KG1 (cell line): ENCODE measurements around the gene PHF2.

Source experiments
- DNase-seq: peaks from one replicate; lab custom pipeline; 2025; lab: John Stamatoyannopoulos, UW

PHF2 gene

DNA sequence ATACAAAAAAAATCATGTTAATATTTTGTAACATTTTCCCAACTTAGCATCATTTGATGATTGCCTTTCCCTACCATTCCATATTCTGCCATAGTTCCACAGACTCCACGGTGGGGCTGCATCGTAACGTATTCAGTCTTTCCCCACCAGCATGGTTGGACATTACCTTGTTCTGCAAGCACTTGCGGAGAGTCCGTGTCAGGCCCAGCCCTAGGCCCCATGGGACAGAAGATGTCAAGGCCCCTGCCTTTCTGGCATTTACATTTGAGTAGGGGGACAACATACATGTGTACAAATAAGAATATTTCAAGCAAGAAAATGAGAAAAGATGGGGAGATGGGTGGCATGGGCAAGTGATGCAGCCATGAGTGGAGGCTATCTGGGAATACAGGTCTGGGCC, 8.2 kb upstream of the PHF2 start:
- no peak for DNase-seq

DNA sequence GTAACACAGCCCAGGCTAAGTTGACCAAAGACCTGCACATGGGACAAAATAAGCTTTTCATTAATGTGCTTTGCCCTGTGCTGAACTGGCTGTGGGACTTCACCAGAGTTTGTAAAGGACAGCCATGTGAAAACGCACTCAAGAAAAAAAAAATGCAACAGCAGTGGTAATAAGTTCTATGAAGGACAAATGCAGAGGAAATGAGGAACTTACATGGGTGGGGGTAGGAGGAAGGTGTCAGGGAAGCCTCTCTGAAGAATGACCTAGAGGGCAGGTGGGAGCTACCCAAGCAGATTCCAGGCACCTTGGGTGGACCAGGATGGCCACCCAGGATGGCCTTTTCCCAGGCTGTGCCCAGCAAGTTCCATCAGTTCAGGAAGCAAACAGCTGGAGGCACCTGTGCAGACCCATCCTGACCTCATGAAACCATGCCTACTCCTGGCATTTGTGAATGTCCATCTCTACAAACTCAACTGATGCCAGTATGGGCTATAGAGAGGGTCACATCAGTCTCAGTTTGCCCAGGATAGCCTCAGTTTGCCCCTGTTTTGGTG, 6.7 kb upstream of the PHF2 start:
- no peak for DNase-seq

DNA sequence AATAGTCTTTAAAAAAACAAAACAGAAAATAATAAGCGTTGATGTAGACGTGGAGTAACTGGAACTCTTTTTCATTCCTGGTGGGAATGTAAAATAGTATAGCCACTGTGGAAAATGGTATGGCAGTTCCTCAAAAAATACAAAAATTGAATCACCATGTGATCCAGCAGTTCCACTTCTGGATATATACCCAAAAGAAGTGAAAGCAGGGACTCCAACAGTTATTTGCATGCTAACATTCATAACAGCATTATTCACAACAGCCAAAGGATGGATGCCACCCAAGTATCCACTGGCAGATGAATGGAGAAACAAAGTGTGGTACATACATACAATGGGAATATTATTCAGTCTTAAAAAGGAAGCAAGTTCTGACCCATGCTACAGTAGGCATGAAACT, 4.2 kb upstream of the PHF2 start:
- no peak for DNase-seq

DNA sequence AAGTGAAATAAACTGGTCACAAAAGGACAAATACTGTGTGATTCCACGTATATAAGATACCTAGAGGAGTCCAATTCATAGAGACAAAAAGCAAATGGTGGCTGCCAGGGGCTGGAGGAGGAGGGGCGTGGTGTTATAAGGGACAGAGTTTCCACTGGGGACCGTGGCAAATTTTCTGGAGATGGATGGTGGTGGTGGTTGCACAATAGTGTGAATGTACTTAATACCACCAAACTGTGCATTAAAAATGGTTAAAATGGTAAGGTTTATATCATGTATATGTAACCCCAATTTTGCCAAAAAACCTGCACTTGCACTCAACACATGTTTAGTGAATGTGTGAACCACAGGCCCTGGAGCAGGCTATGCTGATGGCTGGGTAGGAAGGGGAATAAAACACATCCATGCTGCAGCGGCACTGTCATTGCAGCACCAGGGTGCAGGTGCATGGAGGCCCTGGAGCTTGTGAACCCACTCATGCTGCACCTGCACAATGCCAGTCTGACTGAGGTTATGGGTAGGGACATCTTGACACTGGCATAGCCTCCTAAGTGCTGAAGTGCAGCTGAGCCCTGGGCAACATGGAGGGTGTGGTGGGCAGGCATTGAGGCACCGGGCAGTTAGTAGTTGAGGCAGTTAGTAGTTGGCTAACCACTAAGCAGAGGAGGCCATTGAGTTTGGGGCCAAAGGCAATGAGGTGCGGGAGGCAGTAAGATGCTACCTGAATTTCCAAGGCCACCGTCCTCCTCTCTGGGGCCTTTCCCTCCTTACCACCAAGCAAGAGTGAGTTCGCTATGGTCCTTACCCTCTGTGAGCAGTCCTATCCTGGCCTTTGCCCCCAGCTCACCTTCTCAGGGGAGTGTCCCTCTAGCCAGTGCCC, 3.5 kb upstream of the PHF2 start:
- no peak for DNase-seq

DNA sequence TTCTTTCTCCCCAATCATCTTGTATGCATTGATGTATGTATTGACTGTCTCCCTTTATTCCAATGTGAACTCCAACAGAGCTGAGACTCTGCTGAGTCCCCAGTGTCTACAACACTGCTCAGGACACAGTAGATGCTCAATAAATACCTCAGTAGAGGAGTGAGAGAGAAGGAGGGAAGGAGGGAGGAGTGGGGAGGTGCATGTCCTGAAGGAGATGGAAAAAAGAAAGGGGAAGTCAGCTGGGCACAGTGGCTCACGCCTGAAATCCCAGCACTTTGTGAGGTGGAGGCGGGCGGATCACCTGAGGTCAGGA, 2.9 kb upstream of the PHF2 start:
- no peak for DNase-seq

DNA sequence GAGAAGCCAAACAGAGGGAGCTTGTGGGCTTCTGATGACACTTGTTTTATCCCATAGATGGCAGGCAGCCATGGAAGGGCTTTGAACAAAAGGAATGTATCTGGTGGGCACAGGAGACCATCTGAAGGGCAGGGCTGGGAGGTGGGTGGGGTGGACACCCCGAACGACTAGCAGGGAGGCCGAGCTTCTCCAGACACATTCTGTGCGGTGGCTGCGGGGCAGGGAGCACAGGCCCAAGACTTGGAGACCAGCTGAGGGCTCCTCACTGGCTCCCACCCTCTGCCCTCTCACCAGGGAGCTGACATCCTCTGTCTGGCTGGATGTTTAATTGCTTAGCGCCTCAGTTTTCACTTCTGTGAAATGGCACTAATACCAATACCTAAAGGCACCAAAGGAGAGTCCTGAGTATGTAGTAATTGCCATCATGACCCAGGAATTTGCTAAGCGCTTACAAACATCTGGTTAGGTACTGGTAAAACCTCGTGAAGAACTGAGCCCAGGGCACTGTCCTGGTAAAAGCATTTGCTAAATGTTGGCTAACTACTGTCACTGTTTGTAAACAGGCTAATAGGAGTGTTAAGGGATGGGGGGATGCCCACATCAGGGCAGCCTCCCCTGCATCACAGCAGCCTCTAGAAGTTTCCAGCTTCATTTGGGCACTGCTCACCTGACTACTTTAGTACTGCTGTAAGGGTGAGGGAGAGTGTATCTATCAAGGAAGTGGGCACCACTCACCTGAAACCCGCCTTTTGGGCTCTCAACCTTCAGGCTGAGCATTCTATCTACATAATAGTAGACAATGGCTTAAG, 2.1 kb upstream of the PHF2 start:
- DNase-seq, result no peak

DNA sequence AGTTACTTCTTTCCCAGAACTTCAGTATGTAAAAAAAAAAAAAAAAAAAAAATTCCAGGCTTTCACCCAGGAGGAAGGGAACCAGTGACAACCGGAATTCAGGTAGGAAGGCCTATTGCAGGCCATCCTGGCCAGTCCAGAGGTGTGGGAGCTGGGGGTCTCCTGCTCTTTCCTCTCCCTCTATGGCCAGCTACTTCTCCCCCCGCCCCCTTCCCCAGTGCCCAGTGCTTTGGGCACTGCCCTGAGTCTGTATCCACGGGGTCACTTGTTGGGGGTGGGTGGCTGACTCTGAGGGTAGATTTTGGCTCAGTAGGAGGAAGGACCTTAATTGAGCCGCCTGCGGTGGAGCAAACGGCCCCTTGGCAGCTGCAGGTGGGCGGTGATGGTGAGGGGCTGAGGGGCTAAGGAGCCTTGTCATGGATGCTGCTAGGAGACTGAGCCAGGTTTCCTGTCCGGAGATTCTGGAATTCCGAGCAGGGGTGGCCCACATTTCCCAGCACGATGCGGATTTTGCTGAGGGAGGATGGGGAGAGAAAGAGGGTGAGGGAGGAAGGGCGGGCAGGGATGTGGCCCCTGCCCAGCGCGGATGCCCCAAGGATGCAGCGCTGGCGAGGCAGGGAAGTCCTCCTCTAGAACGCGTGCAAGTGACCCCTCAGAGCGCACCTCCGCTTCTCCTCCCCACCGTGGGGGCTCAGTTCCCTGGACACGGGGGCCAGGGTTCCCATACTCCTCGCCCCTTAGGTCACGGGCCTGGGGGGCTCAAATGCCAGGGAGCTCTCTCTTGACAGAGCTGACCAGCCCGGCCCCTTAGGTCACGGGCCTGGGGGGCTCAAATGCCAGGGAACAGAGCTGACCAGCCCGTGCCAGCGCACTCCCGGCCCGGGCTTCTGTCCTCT, 1.2 kb upstream of the PHF2 start:
- DNase-seq, result no peak

DNA sequence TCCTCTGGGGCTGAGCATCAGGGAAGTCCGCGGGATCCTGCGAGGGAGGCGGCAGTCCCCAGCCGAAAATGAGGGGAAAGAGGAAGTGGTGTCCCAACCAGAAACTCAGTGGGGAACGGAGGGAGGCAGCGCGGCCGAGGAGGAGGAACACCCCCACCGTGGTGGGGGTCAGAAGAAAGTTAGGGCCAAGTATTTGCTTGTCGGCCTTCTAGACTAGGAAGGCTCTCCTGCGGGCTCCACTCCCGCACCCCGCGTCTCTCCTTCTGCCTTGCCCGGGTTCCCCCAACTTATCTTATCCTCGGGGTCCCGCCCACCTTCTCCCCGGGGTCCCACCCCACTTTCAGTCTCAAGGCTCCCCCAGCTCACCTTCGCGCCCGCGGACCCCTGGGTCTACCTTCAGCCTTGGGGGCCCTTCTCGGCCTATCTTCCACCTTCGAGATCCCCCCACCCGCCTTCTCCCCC, 557 bp upstream of the PHF2 start:
- DNase-seq, result no peak

DNA sequence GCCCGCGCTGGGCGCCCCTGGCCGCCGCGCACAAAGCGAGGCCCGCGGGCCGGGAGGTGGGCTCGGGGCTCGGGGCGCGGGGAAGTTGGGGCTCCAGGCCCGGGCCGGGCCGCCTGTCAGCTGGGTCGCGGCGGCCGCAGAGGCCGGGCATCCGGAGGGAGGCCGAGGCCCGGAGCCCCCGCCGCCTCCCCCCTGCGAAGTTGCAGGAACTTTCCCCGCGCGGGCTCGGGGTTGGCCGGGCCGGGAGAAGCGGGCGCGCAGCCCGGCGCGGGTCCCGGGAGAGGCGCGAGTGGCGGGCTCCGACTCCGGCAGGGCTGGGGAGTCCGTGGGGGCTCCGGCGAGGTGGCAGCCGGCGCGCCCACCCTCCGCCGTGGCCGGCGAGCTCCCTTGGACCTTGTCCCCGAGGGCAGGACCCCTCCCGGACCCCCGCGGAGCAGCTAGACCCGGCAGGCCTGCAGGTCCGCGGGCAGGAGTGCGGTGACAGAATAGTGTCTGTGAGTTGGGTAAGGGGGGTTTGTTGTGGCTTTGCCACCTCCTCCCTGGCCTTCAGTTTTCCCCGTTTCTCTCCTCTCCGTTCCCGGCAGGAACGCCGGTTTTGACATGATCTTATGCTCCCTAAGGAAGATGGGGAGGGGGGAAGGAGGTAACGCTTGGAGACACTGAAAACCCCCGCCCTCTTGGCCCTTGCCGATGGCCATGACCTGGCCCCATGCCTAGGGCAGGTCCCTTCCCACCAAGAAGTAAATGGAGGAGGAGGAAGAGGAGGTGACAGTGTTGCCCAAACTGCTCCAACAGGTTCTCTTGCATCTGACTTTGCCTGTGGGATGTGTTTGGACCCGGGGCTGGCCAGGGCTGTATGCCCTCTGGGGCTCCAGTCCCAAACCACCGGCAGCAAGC, 942 bp downstream of the PHF2 start:
- DNase-seq, result no peak

DNA sequence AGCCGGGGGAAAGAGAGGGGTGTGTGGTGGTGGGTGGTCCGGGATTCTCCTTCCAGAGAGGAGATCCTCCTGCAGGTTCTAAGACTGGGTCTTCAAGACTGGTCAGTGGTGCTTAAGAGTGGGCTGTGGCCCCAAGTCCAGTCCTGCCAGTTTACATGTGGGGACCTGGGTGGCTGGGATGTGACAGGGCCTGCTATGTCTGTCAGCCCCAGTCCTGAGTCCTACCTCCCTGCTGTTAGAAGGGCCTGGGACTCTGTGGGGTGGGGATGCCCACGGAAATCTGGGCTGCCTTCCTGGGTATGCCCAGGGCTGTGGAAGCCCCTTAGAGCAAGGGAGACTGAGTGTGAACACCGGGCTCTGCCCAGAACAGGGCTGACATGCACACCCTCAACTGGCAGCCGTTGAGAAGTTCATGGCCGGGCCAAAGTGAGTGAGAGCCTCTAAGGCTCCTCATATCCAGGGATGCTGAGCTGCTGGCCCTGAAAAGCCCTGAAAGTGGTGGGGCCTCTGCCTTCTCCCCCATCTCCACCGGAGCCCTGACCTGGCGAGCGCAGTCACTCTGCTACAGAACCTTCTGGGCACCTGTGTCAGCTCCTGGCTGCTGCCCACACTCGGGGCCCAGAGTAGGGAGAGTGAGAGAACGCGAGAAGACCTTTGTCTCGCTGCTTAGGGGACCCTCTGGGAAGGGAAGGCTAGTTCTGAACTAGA, 1.7 kb downstream of the PHF2 start:
- no peak for DNase-seq

DNA sequence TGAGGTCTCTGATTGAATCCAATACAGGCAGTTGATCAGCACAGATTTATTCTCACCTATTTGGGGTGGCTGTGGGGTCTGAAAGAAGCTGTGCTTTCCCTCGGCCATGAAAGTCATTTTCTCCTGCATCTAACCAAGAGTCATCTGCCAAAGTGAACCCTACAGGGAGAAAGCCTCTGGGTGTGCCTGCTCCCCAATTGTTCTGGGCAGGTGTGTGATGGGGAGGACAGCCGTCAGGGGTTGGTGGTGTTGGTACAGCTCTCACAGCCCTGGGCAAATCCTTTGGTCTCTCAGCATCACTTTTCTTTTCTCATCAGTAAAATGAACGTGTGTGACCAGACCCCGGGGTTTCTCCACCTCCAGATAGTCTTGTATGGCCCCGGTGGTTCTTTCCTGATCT, 2.5 kb downstream of the PHF2 start:
- DNase-seq, result no peak

DNA sequence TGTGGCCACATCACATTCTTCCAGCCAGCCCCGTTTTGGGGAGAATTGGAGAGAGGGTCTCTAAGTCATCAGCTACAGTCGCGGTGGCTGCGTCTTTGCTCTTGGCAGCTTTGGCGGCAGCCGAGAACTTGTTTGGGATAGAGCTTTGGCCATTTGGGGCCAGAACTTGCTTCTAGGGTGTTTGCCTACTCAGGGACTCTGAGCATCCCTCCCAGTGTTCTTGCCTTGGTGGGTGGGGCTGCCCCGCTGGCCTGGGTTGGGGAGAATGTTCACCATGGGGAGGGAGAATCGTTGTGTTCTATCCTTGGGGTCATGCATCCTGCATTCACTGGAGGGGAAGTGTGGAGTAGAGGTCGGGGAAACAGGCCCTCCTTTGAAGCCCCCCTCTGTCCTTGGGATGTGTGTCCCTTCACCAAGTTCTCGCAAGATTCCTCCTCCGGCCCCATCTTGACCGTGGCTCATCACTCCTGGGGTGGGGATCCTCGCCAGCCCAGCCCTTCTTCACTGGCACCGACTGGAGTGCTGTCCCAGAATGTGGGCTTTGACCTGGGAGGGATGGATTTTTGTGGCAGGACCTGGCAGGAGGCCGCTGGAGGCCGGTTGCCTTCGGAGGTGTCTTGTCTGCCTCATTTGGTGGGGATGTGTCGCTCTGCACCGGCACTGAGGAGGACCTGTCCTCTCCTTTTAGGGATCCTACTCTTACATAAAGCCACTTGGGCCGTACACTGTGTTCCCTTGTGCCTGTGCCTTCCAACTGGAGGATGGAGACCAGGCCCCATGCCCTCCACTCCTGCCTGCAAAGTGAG, 3.5 kb downstream of the PHF2 start:
- DNase-seq, result no peak

DNA sequence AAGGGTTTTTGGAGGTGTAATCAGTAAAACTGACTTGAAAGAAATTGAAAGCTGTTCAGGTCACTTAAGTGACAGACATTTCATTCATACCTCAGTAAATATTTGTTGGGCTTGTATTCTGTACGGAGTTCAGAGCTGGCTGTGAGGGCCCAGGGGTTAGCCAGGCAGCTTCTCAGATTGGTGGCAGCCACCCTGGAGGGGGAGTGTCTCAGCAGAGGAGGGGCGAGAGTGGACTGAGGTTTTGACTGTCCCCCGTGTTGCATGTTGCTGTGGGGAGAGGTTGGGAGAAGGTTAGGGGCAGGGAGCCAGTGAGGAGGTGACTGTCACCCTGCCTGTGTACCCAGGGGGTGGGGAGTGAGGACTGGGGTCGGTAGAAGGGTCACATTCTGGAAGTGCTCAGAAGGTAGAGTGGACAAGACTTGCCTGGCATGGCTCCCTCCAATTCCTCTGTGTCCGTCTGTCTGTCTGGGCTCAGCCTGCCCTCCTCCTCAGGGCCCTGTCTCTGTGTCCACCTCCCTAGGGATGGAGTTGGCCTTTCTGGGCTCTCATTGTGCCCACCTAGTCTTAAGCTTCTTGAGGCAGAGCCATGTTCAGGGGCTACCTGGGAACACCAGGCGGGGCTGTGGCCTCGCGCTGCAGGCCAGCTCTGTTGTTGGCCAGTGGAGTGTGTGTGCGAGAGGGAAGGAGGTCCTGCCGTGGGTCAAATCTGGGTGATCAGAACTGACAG, 4.4 kb downstream of the PHF2 start:
- DNase-seq, result no peak

DNA sequence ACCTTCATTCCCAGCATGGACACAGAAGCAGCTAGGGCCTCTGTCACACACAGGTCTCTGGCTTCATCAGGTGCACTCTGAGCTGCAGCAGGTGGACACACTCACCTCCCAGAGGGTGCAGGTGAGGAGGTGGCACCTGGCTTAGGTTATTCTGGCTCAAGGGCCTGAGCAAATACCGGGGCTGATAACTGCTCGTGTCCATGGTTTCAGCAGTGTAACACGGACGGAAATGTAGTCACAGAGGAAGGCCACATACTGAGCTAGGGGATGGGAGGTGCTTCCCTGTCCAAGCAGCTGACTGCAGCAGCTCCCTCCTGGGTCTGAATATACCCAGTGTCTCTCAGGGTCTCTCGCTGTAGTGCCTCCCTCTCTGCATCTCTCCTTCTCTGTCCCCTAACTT, 5.7 kb downstream of the PHF2 start:
- DNase-seq, result no peak

DNA sequence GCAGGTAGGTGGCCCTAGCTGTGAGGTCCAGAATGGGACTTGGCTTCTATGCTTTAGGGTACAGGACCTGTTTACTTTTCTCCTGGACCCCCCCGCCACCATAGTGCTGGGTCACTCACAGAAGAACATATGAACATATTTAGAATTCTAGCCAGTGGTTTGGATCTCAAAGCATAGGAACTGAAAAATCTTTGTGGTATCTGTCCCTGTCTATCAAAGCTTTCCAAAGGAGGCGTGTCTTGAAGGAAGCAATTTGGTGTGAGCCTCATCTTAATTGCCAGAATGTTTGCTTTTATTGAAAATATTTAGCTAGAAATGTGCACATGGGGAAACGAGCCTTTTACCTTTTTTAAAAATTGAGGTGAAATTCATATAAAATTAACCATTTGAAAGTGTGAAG, 6.2 kb downstream of the PHF2 start:
- no peak for DNase-seq

DNA sequence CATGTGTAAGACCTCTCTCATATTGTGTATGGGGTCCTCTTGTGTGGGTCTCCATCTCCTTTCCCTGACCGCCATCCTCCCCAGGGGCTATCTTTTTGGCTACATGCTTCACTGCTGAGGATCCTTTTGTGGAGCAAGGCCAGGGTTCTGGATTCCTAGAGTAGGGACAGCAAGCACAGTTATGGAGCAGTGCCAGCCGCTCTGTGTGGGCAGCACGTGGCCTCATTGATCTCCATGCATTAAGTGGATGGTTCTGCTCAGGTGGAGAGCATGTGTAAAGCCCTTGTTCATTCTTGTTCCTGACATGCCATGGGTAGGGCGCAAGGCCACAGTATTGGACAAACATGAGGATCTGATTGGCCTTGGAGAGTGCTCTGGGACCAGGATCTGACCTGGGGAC, 8.9 kb downstream of the PHF2 start:
- DNase-seq, result no peak

DNA sequence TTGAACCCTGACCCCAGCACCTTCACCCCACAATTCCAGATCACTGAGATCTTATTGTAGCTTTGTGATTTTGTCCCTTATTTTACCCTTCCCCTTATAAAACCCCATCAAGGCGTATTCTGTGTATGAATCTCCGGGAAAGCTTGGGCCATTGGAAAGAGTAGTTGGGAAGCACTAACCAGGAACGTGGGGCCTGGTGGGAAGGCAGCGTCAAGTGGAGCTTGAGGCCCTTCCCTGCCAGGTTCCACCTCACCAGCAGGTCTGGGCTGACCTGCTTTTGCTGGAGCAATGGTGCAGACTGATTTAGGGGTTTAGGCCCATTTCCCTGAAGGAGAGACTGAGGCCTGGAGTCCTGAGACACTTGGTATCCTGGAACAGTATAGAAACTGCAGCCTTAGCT, 9.3 kb downstream of the PHF2 start:
- no peak for DNase-seq

DNA sequence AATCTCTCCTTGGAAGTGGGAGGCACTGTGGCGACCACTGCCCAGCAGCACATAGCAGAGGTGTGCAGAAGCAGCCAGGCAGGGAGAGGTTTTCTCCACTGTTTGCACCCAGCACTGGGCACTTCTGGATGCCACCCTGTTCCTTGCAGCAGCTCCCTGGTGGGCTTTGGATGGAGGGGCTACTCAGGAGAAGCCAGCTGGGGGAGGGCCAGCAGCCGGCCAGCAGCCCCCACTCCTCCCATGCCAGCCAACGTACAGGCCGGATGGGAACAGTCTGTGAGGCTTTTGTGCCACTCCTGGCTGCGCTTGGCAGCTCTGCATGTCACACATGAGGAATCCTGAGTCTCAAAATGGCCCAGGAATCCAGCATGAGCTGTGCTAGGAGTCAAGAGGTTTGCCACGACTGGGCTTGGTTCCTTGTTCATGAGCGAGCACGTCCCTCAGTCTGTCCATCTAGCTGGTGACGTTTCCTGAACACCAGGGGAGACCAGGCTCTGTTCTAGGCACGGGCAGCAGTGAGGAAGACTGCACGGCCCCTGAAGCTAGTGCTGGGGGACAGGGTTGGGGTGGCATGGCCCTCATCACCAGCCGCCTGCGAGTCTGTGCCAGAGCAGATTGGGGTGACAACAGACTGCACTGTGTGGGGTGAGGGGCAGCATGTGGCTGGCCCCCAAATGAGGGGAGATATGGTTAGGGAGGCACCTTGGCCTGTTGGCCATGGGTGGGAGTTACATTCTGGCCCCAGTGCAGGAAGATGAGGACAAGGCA, 10.1 kb downstream of the PHF2 start:
- no peak for DNase-seq
